Skeletal muscle satellite cell (primary cell): ENCODE results near the gene SLC6A13.

Experiments
- H3K27me3 ChIP-seq: 2 replicates; pipeline ENCODE4 v1.7.0; 2013; ENCODE audit warnings: low read length; ENCODE audit not compliant: control insufficient read depth, insufficient read depth
- H3K36me3 ChIP-seq: 2 replicates; pipeline ENCODE4 v1.7.0; 2013; ENCODE audit warnings: mild to moderate bottlenecking, control low read depth, low read length; ENCODE audit not compliant: insufficient read depth
- H3K4me1 ChIP-seq: 2 replicates; pipeline ENCODE4 v1.7.0; 2013; ENCODE audit warnings: low read length; ENCODE audit not compliant: control insufficient read depth, insufficient read depth
- H3K4me2 ChIP-seq: 2 replicates; pipeline ENCODE4 v1.7.0; 2013; ENCODE audit warnings: mild to moderate bottlenecking, low read length
- H3K4me3 ChIP-seq: 2 replicates; pipeline ENCODE4 v1.7.0; 2013; ENCODE audit warnings: low read length
- H3K9ac ChIP-seq: 2 replicates; pipeline ENCODE4 v1.7.0; 2013; ENCODE audit warnings: mild to moderate bottlenecking, low read depth, low read length, moderate library complexity
- H3K9me3 ChIP-seq: replicated peaks from 2 replicates; pipeline ENCODE4 v1.7.0; 2013; ENCODE audit warnings: mild to moderate bottlenecking, control low read depth, low read length

SLC6A13 gene

DNA sequence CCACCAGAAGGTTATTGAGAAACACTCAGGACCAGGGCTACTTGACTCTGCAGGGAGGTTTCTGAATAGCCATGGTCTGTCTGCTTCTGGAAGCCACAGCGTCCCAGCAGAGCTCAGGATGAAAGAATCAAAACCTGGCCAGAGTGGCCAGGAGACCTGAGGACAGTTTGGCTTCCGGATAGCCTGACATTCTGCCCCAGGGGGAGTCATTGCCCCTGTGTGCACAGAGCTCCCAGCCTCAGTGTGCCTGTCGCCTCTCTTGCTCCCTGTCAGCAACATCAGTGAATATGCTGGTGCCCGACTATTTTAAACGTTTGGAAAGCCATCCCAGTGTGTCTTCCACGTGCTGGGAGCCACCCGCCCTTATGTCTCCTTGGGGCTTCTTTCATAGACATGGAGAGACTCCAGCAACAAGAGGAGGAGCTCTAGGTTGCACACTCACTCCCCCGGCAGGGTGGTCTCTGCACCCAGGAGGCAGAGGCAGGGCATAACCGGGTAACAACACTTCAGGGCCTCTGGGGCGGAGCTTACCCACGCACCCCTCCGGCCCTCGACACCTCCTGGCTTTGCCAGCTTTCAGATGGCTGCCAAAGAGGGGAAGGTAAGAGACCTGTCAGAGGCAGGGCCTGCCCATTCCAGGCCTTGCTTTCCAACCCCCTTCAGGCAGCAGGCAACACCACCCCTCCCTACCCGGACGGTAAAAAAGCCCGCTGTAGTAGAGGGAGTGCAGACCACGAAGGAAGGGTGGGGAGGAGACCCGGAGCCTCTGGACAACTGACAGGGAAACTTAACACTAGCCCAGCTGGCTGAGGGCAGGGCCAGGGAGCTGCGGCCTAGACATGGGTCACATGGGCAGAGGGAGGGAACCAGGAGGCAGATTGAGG, 29.7 kb downstream of the SLC6A13 start:
- H3K27me3 ChIP-seq, result peaks cover 62% of the 10 kb centered on the region
- no peaks in the 10 kb centered on the region for H3K4me1 ChIP-seq
- H3K9ac ChIP-seq, result no peak overlapping the region
- no peak overlapping the region for H3K4me2 ChIP-seq
- no peaks in the 10 kb centered on the region for H3K36me3 ChIP-seq
- H3K4me3 ChIP-seq, result no peak overlapping the region
- H3K9me3 ChIP-seq, result no peaks in the 10 kb centered on the region

- Histone ChIP-seq H3K4me1 (no peaks in the 10 kb centered on the region), H3K9ac (no peak overlapping the region), H3K36me3 (no peaks in the 10 kb centered on the region), H3K4me2 (no peak overlapping the region), H3K4me3 (no peak overlapping the region), H3K9me3 (no peaks in the 10 kb centered on the region), H3K27me3 (peaks cover 80% of the 10 kb centered on the region)
Measured at GRCh38 chr12:230925-231671, 31.5 kb downstream of the SLC6A13 start.

- H3K27me3 ChIP-seq, result peaks cover 83% of the 10 kb centered on the region
- no peaks in the 10 kb centered on the region for H3K4me1 ChIP-seq
- H3K4me2 ChIP-seq, result no peak overlapping the region
- H3K4me3 ChIP-seq, result no peak overlapping the region
- no peak overlapping the region for H3K9ac ChIP-seq
- no peaks in the 10 kb centered on the region for H3K9me3 ChIP-seq
- no peaks in the 10 kb centered on the region for H3K36me3 ChIP-seq
Measured at GRCh38 chr12:229441-230191, 33.0 kb downstream of the SLC6A13 start.

GRCh38 chr12:228846-229200, 33.8 kb downstream of the SLC6A13 start:
- Histone ChIP-seq H3K36me3 (no peaks in the 10 kb centered on the region), H3K4me3 (no peak overlapping the region), H3K4me2 (no peak overlapping the region), H3K9ac (no peak overlapping the region), H3K9me3 (no peaks in the 10 kb centered on the region), H3K27me3 (peaks cover 82% of the 10 kb centered on the region), H3K4me1 (no peaks in the 10 kb centered on the region)

DNA sequence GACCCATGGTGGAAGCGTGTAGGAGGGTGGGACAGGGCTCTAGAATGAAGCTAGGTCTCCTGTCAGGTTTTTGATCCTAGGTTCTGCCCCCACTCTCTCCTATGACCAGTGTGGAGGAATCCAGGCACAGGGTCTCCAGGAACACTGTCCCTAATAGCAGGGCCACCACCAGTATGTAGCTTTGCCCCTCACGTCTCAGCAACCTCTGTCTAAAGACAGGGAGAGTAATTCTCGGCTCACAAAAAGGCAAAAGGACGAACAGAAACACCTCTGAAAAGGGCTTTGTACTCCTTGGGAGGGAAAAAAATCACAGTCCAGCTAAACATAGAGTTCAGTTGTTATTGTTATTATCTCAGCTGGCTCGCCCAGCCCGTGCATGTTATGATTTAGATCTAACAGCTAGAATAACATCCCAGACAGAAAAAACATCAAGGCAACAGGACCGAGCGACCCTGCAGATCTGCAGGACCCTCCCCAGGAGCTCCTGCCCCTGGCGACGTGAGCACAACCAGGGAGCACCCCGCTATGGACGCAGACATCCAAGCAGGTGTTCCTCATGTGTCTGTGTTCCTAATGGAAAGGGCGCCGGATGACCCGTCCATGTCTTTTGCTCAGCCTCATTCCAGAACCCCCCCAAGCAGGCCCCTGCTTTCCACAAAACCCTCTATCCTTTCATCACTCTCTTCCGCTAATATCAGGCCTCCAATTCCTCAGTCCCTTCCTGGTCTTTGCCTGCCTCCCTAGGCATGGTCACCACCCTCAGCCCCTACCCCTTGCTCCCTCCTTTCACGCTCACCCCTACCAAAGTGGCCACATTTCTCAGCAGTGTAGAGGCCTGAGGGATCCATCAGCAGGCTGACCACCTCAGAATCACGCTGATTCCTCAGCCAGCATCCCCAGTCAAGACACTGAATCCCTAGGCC, 34.5 kb downstream of the SLC6A13 start:
- Histone ChIP-seq H3K9me3 (no peaks in the 10 kb centered on the region), H3K27me3 (peaks cover 82% of the 10 kb centered on the region), H3K4me2 (no peak overlapping the region), H3K4me3 (no peak overlapping the region), H3K36me3 (no peaks in the 10 kb centered on the region), H3K9ac (no peak overlapping the region), H3K4me1 (no peaks in the 10 kb centered on the region)

DNA sequence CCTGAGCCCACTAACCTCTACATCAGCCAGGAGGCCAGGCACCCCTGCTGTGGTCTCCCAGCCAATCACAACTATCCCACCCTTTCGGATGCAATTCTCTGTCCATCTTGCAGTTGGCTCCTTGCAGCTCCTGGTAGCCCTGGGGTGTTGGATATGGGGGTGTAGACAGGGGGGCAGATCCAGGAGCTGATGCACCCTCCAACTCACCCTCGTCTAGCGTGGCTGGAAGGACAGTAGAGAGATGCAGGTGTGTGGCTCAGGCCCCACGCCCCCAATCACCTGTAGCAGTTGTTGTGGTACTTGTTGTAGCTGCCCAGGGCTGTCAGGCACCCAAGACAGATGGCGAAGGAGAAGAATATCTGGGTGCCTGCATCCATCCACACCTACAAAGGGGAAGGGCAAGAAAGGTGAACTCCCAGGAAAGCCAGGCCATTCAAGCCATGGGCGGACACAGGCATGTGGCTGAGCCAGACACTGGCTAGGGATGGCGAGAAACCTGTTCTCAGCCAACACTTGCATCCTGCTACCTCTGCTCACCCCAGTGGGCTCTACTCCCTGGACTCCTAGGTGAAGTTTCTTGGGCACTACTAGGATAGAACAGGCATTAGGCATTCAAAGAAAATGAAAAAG, 35.2 kb downstream of the SLC6A13 start:
- no peak overlapping the region for H3K4me2 ChIP-seq
- no peak overlapping the region for H3K4me3 ChIP-seq
- no peaks in the 10 kb centered on the region for H3K4me1 ChIP-seq
- no peaks in the 10 kb centered on the region for H3K9me3 ChIP-seq
- peaks cover 82% of the 10 kb centered on the region for H3K27me3 ChIP-seq
- H3K9ac ChIP-seq, result no peak overlapping the region
- no peaks in the 10 kb centered on the region for H3K36me3 ChIP-seq

DNA sequence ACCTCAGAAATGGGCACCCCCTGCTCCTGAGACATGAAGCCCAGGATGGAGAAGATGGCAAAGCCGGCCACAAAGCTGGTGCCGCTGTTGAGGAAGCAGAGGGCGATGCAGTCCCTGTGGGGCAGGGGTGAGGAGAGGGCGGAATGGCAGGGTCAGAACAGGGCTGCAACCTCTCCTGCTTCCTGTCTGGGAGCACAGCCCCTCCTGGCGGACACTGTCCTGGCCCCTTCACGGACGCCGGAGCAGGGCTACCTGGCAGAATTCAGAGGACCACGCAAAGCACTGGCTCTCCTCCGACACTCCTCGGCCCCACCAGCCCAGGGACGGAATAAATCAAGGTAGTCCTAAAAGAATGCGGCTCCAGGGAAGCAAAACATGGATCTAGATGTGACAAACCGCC, 36.2 kb downstream of the SLC6A13 start:
- H3K36me3 ChIP-seq, result no peaks in the 10 kb centered on the region
- no peak overlapping the region for H3K4me2 ChIP-seq
- no peak overlapping the region for H3K4me3 ChIP-seq
- no peaks in the 10 kb centered on the region for H3K9me3 ChIP-seq
- no peak overlapping the region for H3K9ac ChIP-seq
- H3K4me1 ChIP-seq, result no peaks in the 10 kb centered on the region
- H3K27me3 ChIP-seq, result peaks cover 81% of the 10 kb centered on the region

DNA sequence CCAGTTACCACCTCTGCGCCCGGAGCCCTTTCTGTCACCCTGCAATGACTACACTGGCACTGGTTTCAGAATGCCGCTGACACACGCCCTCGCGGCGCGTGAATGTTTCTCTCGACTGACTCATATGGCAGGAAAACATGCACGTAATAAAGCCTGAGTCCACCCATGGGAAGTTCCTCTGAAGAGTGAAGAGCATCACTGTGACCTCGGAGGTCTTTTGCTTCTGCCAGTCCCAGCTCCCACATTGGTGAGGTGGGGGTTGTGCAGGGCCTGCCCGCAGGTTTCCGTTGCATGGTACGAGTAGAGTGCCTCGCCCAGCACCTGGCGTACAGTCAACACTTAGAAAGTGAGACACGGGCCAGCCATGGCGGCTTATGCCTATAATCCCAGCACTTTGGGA, 37.6 kb downstream of the SLC6A13 start:
- H3K9me3 ChIP-seq, result no peaks in the 10 kb centered on the region

GRCh38 chr12:224330-224729, 38.3 kb downstream of the SLC6A13 start:
- no peak overlapping the region for H3K4me3 ChIP-seq
- H3K9ac ChIP-seq, result no peak overlapping the region
- peaks cover 74% of the 10 kb centered on the region for H3K27me3 ChIP-seq
- H3K9me3 ChIP-seq, result no peaks in the 10 kb centered on the region
- H3K4me1 ChIP-seq, result no peaks in the 10 kb centered on the region
- H3K4me2 ChIP-seq, result no peak overlapping the region
- no peaks in the 10 kb centered on the region for H3K36me3 ChIP-seq

More for the DNA sequence above, 37.6 kb downstream of the SLC6A13 start:
- no peak overlapping the region for H3K9ac ChIP-seq
- peaks cover 76% of the 10 kb centered on the region for H3K27me3 ChIP-seq
- no peaks in the 10 kb centered on the region for H3K36me3 ChIP-seq
- H3K4me3 ChIP-seq, result no peak overlapping the region
- no peaks in the 10 kb centered on the region for H3K4me1 ChIP-seq
- no peak overlapping the region for H3K4me2 ChIP-seq

GRCh38 chr12:223841-224240, 38.8 kb downstream of the SLC6A13 start:
- no peak overlapping the region for H3K4me3 ChIP-seq
- H3K4me2 ChIP-seq, result no peak overlapping the region
- H3K36me3 ChIP-seq, result no peaks in the 10 kb centered on the region
- H3K4me1 ChIP-seq, result no peaks in the 10 kb centered on the region
- no peaks in the 10 kb centered on the region for H3K9me3 ChIP-seq
- no peak overlapping the region for H3K9ac ChIP-seq
- H3K27me3 ChIP-seq, result peaks cover 74% of the 10 kb centered on the region
